ENCODE results near the gene DRC1. TPM values are rescaled to one million over a fixed set of nuclear protein-coding genes. Genes with fewer than 3 reads are reported as not detected.

Gene DRC1
- polyA plus RNA-seq, 2 of the 4 experiments (the other 2 are of a cell fraction): 0.21 to 0.39 TPM

DNA sequence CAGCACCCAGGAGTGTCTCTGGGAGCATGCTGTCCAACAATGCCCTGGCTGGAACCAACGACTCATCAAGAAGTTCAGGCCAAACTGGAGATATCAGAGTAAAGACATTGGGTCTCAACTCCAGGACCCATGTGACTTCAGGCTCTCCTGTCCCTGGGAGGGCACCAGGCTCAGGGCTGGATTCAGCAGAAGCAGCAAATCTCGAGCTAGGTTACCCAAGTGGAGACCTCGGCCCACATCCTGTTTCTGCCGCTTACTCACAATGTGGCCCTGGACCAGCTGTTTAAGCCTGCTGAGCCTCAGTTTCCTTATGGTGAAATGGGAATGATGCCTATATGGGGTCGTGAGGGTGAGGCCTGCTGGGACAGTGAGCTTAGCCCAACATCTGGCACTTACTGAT, 85.5 kb downstream of the DRC1 start:
- Histone ChIP-seq H3K4me2 (no peak overlapping the region), H3K4me1 (no peaks in the 10 kb centered on the region), H3K27ac (no peak overlapping the region), H3K9me3 (no peaks in the 10 kb centered on the region), H3K4me3 (no peak overlapping the region)
- no peak for TF ChIP-seq ZNF302 (CRISPR knock-in tag; IDR thresholded peaks at IDR 0.05)
- TF ChIP-seq FOXS1 (CRISPR knock-in tag; IDR thresholded peaks at IDR 0.05): no peak
- no peak for TF ChIP-seq POLR2A (IDR thresholded peaks at IDR 0.05; ENCODE audit: low read length)
- TF ChIP-seq FOSL2 (IDR thresholded peaks at IDR 0.05): no peak
- no peak for TF ChIP-seq FOSL2 (CRISPR knock-in tag; IDR thresholded peaks at IDR 0.05)
- no peak for TF ChIP-seq HOXB5 (CRISPR knock-in tag; IDR thresholded peaks at IDR 0.05)
- TF ChIP-seq RFX5 (IDR thresholded peaks at IDR 0.05): no peak
- TF ChIP-seq, protein P1, sequence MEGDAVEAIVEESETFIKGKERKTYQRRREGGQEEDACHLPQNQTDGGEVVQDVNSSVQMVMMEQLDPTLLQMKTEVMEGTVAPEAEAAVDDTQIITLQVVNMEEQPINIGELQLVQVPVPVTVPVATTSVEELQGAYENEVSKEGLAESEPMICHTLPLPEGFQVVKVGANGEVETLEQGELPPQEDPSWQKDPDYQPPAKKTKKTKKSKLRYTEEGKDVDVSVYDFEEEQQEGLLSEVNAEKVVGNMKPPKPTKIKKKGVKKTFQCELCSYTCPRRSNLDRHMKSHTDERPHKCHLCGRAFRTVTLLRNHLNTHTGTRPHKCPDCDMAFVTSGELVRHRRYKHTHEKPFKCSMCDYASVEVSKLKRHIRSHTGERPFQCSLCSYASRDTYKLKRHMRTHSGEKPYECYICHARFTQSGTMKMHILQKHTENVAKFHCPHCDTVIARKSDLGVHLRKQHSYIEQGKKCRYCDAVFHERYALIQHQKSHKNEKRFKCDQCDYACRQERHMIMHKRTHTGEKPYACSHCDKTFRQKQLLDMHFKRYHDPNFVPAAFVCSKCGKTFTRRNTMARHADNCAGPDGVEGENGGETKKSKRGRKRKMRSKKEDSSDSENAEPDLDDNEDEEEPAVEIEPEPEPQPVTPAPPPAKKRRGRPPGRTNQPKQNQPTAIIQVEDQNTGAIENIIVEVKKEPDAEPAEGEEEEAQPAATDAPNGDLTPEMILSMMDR (IDR thresholded peaks at IDR 0.05): no peak
- TF ChIP-seq KDM1A (IDR thresholded peaks at IDR 0.05; ENCODE audit: low read depth): no peak
- no peak for TF ChIP-seq PHF8 (IDR thresholded peaks at IDR 0.05; ENCODE audit: borderline replicate concordance, low read depth)
- TF ChIP-seq SMC3 (IDR thresholded peaks at IDR 0.05): no peak
- TF ChIP-seq HEYL (CRISPR knock-in tag; IDR thresholded peaks at IDR 0.05): no peak
- TF ChIP-seq POLR2AphosphoS2 (conservative IDR thresholded peaks at IDR 0.05; ENCODE audit: low read length): no peak
- FAIRE-seq: no peak
- no peak for DNase-seq (ENCODE audit: low read depth in 1 of 2, low spot score in 1 of 2)
- no peak for ATAC-seq
- ChIA-PET POLR2A (no interaction called here), CTCF (interaction anchor here (0.7 to 2.0 kb wide), 7 partner anchors 11 to 30 kb away, joined by 3 to 9 read pairs (median 4); no protein-coding TSS in a partner anchor)
- WGBS (ENCODE audit: missing lambda C conversion rate): 42% methylated on average over 5 of the region's 5 CpGs

DNA sequence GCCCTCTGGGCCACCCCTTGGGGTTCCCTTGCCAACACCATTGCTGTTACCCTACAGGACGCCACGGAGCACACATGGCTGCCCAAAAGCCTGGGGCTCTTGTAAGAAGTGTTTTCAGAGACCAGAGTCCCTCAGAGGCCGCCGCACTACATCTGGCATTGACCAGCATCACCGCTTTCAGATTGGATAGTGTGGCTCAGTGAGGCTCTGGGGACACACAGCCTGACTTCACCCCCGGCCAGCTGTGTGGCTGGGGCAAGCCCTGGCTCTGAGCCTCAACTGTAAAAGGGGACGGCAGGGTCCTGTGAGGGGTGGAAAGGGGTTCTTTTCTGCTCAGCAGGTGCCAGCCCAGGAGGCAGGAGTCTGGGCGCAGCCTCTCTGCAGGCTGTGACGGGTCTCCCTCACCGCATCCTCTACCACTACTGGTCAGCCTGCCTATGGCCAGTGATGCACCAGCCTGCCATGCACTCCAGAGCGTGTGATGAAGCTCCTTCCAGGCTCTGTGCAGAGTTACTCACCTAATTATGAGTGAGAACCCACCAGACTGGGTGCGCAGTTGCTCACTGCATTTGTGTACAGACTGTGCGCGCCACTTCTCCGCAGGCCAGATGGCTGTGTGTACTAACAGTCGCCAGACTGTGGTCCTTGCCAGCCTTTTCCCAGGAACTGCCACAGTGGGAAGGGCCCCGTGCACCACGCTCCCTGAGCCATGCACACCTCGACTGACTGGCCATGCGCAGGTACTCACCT, 86.9 kb downstream of the DRC1 start:
- WGBS (ENCODE audit: missing lambda C conversion rate): 69% methylated on average over 18 of the region's 20 CpGs
- no peaks in the 10 kb centered on the region for H3K9me3 ChIP-seq
- no peak overlapping the region for H3K4me3 ChIP-seq
- no peak for TF ChIP-seq ZFP36 (IDR thresholded peaks at IDR 0.05; ENCODE audit: borderline replicate concordance, partially characterized antibody)
- TF ChIP-seq CEBPB (IDR thresholded peaks at IDR 0.05): no peak
- TF ChIP-seq FOXS1 (CRISPR knock-in tag; IDR thresholded peaks at IDR 0.05): no peak
- no peak for TF ChIP-seq MAZ (IDR thresholded peaks at IDR 0.05; ENCODE audit: borderline replicate concordance, low read depth, low read length)
- TF ChIP-seq, protein P2, sequence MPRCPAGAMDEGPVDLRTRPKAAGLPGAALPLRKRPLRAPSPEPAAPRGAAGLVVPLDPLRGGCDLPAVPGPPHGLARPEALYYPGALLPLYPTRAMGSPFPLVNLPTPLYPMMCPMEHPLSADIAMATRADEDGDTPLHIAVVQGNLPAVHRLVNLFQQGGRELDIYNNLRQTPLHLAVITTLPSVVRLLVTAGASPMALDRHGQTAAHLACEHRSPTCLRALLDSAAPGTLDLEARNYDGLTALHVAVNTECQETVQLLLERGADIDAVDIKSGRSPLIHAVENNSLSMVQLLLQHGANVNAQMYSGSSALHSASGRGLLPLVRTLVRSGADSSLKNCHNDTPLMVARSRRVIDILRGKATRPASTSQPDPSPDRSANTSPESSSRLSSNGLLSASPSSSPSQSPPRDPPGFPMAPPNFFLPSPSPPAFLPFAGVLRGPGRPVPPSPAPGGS (IDR thresholded peaks at IDR 0.05): no peak
- no peak for TF ChIP-seq BHLHE40 (IDR thresholded peaks at IDR 0.05; ENCODE audit: low read depth, low read length)
- TF ChIP-seq, protein P3, sequence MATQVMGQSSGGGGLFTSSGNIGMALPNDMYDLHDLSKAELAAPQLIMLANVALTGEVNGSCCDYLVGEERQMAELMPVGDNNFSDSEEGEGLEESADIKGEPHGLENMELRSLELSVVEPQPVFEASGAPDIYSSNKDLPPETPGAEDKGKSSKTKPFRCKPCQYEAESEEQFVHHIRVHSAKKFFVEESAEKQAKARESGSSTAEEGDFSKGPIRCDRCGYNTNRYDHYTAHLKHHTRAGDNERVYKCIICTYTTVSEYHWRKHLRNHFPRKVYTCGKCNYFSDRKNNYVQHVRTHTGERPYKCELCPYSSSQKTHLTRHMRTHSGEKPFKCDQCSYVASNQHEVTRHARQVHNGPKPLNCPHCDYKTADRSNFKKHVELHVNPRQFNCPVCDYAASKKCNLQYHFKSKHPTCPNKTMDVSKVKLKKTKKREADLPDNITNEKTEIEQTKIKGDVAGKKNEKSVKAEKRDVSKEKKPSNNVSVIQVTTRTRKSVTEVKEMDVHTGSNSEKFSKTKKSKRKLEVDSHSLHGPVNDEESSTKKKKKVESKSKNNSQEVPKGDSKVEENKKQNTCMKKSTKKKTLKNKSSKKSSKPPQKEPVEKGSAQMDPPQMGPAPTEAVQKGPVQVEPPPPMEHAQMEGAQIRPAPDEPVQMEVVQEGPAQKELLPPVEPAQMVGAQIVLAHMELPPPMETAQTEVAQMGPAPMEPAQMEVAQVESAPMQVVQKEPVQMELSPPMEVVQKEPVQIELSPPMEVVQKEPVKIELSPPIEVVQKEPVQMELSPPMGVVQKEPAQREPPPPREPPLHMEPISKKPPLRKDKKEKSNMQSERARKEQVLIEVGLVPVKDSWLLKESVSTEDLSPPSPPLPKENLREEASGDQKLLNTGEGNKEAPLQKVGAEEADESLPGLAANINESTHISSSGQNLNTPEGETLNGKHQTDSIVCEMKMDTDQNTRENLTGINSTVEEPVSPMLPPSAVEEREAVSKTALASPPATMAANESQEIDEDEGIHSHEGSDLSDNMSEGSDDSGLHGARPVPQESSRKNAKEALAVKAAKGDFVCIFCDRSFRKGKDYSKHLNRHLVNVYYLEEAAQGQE (IDR thresholded peaks at IDR 0.05): no peak
- no peak for TF ChIP-seq MAFK (IDR thresholded peaks at IDR 0.05; ENCODE audit: partially characterized antibody)
- TF ChIP-seq SREBF2 (IDR thresholded peaks at IDR 0.05): no peak
- TF ChIP-seq HDAC2 (IDR thresholded peaks at IDR 0.05): no peak
- TF ChIP-seq NFE2L2 (conservative IDR thresholded peaks at IDR 0.05; ENCODE audit: low read length): no peak
- TF ChIP-seq, protein P4, sequence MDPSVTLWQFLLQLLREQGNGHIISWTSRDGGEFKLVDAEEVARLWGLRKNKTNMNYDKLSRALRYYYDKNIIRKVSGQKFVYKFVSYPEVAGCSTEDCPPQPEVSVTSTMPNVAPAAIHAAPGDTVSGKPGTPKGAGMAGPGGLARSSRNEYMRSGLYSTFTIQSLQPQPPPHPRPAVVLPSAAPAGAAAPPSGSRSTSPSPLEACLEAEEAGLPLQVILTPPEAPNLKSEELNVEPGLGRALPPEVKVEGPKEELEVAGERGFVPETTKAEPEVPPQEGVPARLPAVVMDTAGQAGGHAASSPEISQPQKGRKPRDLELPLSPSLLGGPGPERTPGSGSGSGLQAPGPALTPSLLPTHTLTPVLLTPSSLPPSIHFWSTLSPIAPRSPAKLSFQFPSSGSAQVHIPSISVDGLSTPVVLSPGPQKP (IDR thresholded peaks at IDR 0.05; ENCODE audit: low read depth, low read length): no peak
- TF ChIP-seq JUN (IDR thresholded peaks at IDR 0.05): no peak
- TF ChIP-seq HOXA7 (CRISPR knock-in tag; IDR thresholded peaks at IDR 0.05): no peak
- peak in 1 of 2 experiments; percentile 15; a peak in 2 of 6 replicates for ATAC-seq
- H3K27ac ChIP-seq: no peak overlapping the region
- no peak overlapping the region for H3K4me2 ChIP-seq
- H3K4me1 ChIP-seq: no peaks in the 10 kb centered on the region
- ChIA-PET CTCF (interaction anchor here (1.3 to 4.0 kb wide), 5 partner anchors 8 to 89 kb away, joined by 3 to 15 read pairs (median 6); no protein-coding TSS in a partner anchor), POLR2A (no interaction called here)
- DNase-seq (ENCODE audit: low read depth in 1 of 2, low spot score in 1 of 2): no peak
- FAIRE-seq: no peak
